Muscle layer of colon (tissue), 2 donors: Measurements from ENCODE around the gene SNAP29.

Source experiments
- H3K27ac ChIP-seq: one replicate; pipeline ENCODE4 v1.7.0; 2013; ENCODE audit warnings: low read depth, mild to moderate bottlenecking, low read length, moderate library complexity
- H3K27me3 ChIP-seq, 2 donors: one replicate each; pipeline ENCODE4 v1.7.0; 2013; ENCODE audit warnings: low read length in 2 of 2, mild to moderate bottlenecking in 2 of 2; ENCODE audit not compliant: insufficient read depth in 2 of 2, control insufficient read depth in 1 of 2
- H3K36me3 ChIP-seq: one replicate; pipeline ENCODE4 v1.7.0; 2013; ENCODE audit warnings: mild to moderate bottlenecking, low read length; ENCODE audit not compliant: insufficient read depth
- H3K4me1 ChIP-seq: one replicate; pipeline ENCODE4 v1.7.0; 2013; ENCODE audit warnings: mild to moderate bottlenecking, low read length; ENCODE audit not compliant: insufficient read depth
- H3K4me3 ChIP-seq, 2 donors: one replicate each; pipeline ENCODE4 v1.7.0; 2013; ENCODE audit warnings: low read length in 2 of 2, low read depth in 1 of 2, mild to moderate bottlenecking in 1 of 2, moderate library complexity in 1 of 2
- H3K9ac ChIP-seq: one replicate; pipeline ENCODE4 v1.7.0; 2013; ENCODE audit warnings: low read length
- H3K9me3 ChIP-seq: one replicate; pipeline ENCODE4 v1.7.0; 2013; ENCODE audit warnings: mild to moderate bottlenecking, low read length
- donor health status: abdominal sarcoma.
- donor health status: Adenocarcinoma of cecum.

Gene SNAP29

DNA sequence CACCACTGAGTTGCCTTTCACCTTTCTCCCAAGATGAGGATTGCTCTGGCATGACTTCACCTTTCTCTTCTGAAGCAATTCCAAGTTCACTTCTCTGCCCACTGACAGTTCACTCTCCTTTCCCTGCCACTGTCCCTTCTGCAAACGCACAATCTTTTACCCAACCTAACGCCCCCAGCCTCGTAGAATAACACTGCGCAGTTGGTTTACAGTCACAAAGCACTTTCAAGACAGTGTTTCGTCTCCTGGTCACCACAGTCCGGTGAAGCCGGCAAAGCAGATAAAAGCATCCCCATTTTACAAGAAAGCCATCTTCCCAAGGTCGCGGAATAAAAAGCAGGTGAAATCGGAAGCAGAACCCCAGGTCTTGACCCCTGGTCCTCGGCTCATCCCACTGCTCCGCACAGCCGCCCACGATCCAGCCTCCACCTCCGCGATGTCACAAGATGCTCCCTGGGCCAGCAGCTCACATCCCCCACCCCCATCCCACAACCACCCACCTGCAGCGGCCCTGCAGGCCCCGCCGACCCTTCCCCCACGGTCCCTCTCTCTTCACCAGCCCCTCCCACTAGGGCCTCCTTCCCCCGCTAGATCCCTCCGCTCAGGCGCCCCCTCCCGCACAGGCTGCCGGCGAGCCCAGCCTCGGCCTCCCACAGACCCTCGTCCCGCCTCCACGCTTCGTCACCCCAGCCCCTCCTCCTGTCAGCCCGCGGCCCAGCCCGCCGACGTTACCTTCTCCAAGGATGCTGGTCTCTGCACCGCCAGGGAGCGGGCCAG, 781 bp upstream of the SNAP29 start:
- no peaks in the 10 kb centered on the region for H3K9me3 ChIP-seq
- no peaks in the 10 kb centered on the region for H3K27me3 ChIP-seq
- peak overlapping the region; percentile 71 for H3K27ac ChIP-seq
- peak overlapping the region; percentile 66 to 67 for H3K4me3 ChIP-seq
- H3K4me1 ChIP-seq: peaks cover 23% of the 10 kb centered on the region
- peak overlapping the region; percentile 57 for H3K9ac ChIP-seq
- no peaks in the 10 kb centered on the region for H3K36me3 ChIP-seq

GRCh38 chr22:20859615-20860014, 808 bp downstream of the SNAP29 start:
- H3K9ac ChIP-seq: no peak overlapping the region
- H3K4me1 ChIP-seq: peaks cover 23% of the 10 kb centered on the region
- no peaks in the 10 kb centered on the region for H3K36me3 ChIP-seq
- peak overlapping the region; percentile 54 for H3K27ac ChIP-seq
- peak overlapping the region; percentile 51 to 79 for H3K4me3 ChIP-seq
- no peaks in the 10 kb centered on the region for H3K9me3 ChIP-seq
- no peaks in the 10 kb centered on the region for H3K27me3 ChIP-seq

- H3K9me3 ChIP-seq: no peaks in the 10 kb centered on the region
- H3K4me1 ChIP-seq: peaks cover 23% of the 10 kb centered on the region
- no peaks in the 10 kb centered on the region for H3K27me3 ChIP-seq
- no peak overlapping the region for H3K4me3 ChIP-seq
- H3K36me3 ChIP-seq: no peaks in the 10 kb centered on the region
- H3K9ac ChIP-seq: no peak overlapping the region
- no peak overlapping the region for H3K27ac ChIP-seq
Measured at GRCh38 chr22:20862540-20862939, 3.7 kb downstream of the SNAP29 start.

- Histone ChIP-seq H3K9me3 (no peaks in the 10 kb centered on the region), H3K36me3 (no peaks in the 10 kb centered on the region), H3K4me3 (no peak overlapping the region), H3K9ac (no peak overlapping the region), H3K27me3 (no peaks in the 10 kb centered on the region), H3K27ac (no peak overlapping the region), H3K4me1 (peaks cover 28% of the 10 kb centered on the region)
Measured at GRCh38 chr22:20863366-20863765, 4.6 kb downstream of the SNAP29 start.

GRCh38 chr22:20864186-20864908, 5.5 kb downstream of the SNAP29 start:
- Histone ChIP-seq H3K9ac (no peak overlapping the region), H3K27ac (no peak overlapping the region), H3K4me3 (no peak overlapping the region), H3K4me1 (peaks cover 28% of the 10 kb centered on the region), H3K36me3 (no peaks in the 10 kb centered on the region), H3K9me3 (no peaks in the 10 kb centered on the region), H3K27me3 (no peaks in the 10 kb centered on the region)

DNA sequence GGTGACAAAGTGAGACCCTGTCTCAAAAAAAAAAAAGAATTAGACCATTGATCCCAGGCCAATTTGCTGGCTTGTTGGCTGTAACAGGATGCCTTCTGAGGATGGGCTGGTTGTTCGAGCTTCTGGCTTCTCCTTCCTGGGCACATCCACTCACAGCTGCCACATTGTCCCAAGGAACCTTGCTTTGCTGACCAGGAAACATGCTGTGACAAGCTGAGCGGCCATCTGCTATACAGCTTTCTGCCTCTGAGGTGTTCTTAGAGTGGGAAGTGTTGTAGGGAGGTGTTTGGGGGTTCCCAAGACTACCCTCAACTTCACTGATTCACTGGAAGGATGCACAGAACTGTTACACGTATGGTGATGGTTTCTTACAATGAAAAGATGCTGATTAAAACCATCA, 6.5 kb downstream of the SNAP29 start:
- H3K9me3 ChIP-seq: no peaks in the 10 kb centered on the region
- H3K27me3 ChIP-seq: no peaks in the 10 kb centered on the region
- peaks cover 4% of the 10 kb centered on the region for H3K36me3 ChIP-seq
- no peak overlapping the region for H3K4me3 ChIP-seq
- peaks cover 21% of the 10 kb centered on the region for H3K4me1 ChIP-seq
- H3K9ac ChIP-seq: no peak overlapping the region
- no peak overlapping the region for H3K27ac ChIP-seq

GRCh38 chr22:20865875-20866445, 7.2 kb downstream of the SNAP29 start:
- Histone ChIP-seq H3K36me3 (peaks cover 10% of the 10 kb centered on the region), H3K4me3 (no peak overlapping the region), H3K9ac (no peak overlapping the region), H3K4me1 (peaks cover 21% of the 10 kb centered on the region), H3K27me3 (no peaks in the 10 kb centered on the region), H3K27ac (no peak overlapping the region), H3K9me3 (no peaks in the 10 kb centered on the region)

GRCh38 chr22:20866736-20867135, 7.9 kb downstream of the SNAP29 start:
- peaks cover 21% of the 10 kb centered on the region for H3K4me1 ChIP-seq
- no peaks in the 10 kb centered on the region for H3K27me3 ChIP-seq
- H3K4me3 ChIP-seq: no peak overlapping the region
- H3K27ac ChIP-seq: peak overlapping the region; percentile 12
- no peaks in the 10 kb centered on the region for H3K9me3 ChIP-seq
- H3K9ac ChIP-seq: no peak overlapping the region
- H3K36me3 ChIP-seq: peaks cover 10% of the 10 kb centered on the region

DNA sequence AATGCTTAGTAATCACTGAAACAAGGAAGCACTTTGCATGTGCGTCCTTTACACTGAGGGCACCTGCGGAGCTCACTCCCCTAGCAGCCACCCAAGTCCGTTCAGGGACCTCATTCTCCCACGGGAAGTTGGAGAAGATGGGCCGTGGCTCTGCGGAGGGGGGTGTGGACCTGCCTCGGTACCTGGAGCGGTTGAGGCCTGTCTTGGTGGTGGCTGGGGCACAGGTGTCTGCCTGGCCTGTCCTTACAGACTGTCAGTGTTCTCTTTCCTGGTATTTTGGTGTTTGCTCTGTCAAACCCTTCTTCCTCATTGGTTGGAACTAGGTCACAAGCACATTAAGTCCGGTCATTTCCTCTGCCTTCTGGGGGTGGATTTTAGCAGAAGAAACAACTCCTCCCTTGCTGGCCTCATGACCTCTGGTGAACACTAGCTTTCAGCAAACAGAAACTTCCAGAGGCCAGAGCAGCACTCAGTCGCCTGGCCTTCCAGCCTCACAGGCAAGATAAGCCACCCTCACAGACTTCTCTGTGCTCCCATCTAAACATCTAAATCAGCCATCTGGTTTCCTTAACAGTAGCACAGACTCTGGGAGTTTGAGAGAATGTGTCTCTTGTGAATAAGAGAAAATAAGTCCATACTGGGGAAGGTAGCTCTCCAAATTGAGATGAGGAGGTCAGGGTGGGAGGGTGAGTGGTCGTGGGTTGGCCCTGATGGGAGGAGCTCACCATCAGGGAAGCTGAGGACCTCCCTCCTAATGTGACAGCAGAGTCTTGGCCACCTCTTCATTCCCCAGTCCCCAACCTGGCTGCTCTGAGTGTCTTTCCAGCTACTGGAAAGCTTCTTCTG, 8.6 kb downstream of the SNAP29 start:
- H3K9me3 ChIP-seq: no peaks in the 10 kb centered on the region
- no peak overlapping the region for H3K4me3 ChIP-seq
- peaks cover 10% of the 10 kb centered on the region for H3K36me3 ChIP-seq
- H3K9ac ChIP-seq: no peak overlapping the region
- H3K4me1 ChIP-seq: peaks cover 21% of the 10 kb centered on the region
- H3K27me3 ChIP-seq: no peaks in the 10 kb centered on the region
- peak overlapping the region; percentile 12 for H3K27ac ChIP-seq

DNA sequence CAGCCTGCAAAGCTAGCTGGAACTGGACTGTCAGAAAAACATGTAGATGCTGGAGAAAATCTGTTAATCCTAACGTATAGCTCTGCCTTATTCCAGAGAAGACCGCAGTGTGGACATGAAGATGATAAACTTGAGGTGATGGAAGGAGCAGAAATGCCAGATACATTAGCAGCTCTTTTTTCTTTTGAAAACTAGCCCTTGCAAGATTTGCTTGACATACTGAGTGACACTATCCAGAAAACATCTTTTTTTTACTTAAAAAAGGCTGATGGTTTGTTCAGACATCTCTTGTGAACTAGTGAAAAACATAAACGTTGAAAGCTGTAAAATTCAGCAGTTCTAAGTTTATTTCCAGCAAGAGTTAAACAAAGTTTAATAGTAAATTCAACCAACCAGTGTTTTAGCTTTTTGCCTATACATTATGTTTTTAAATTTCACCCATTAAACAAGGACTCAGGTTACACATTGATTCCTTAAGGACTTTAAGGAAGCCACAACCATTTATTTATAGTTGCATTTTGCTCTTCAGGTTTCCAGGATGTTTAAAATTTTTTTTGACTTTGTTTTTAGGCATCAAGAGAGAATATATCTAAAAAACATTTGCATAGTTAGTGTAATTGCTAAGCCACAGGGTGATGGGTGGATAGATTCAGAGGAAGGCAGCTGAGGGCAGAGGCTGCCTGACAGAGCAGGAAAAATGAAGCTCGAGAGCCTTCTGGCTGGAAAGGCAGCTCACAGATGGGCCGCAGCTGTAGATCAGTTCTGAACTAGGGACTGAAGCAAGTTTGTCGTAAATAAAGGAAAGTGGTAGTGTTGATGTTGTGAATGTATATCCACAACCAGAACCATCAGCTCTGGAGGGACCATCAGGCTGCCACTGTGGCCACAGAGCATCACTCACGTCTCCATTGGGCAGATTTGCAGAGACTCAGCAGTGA, 9.5 kb downstream of the SNAP29 start:
- H3K4me3 ChIP-seq: no peak overlapping the region

More for the DNA sequence above, 9.5 kb downstream of the SNAP29 start:
- H3K27ac ChIP-seq: no peak overlapping the region
- no peaks in the 10 kb centered on the region for H3K9me3 ChIP-seq
- peaks cover 10% of the 10 kb centered on the region for H3K36me3 ChIP-seq
- peaks cover 21% of the 10 kb centered on the region for H3K4me1 ChIP-seq
- no peaks in the 10 kb centered on the region for H3K27me3 ChIP-seq
- H3K9ac ChIP-seq: no peak overlapping the region
